ENCODE data around the gene FAM163B.

Gene FAM163B

GRCh38 chr9:133560944-133561343, 48.2 kb downstream of the FAM163B start:
- TF ChIP-seq, protein P1, sequence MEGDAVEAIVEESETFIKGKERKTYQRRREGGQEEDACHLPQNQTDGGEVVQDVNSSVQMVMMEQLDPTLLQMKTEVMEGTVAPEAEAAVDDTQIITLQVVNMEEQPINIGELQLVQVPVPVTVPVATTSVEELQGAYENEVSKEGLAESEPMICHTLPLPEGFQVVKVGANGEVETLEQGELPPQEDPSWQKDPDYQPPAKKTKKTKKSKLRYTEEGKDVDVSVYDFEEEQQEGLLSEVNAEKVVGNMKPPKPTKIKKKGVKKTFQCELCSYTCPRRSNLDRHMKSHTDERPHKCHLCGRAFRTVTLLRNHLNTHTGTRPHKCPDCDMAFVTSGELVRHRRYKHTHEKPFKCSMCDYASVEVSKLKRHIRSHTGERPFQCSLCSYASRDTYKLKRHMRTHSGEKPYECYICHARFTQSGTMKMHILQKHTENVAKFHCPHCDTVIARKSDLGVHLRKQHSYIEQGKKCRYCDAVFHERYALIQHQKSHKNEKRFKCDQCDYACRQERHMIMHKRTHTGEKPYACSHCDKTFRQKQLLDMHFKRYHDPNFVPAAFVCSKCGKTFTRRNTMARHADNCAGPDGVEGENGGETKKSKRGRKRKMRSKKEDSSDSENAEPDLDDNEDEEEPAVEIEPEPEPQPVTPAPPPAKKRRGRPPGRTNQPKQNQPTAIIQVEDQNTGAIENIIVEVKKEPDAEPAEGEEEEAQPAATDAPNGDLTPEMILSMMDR (IDR thresholded peaks at IDR 0.05; ENCODE audit: insufficient read depth, low read length, missing control alignments): no peak
- CTCF ChIA-PET: no interaction called here
- H3K4me3 ChIP-seq (ENCODE audit: low read depth, low read length): no peak overlapping the region
- no peak for DNase-seq (ENCODE audit: low read depth, low spot score)
- POLR2A ChIA-PET: no interaction called here

GRCh38 chr9:133560311-133560710, 48.9 kb downstream of the FAM163B start:
- TF ChIP-seq, protein P1 (IDR thresholded peaks at IDR 0.05; ENCODE audit: insufficient read depth, low read length, missing control alignments): no peak
- POLR2A ChIA-PET: no interaction called here
- H3K4me3 ChIP-seq (ENCODE audit: low read depth, low read length): no peak overlapping the region
- CTCF ChIA-PET: no interaction called here
- no peak for DNase-seq (ENCODE audit: low read depth, low spot score)

GRCh38 chr9:133558191-133559126, 50.7 kb downstream of the FAM163B start:
- CTCF ChIA-PET: interaction anchor here (1.5 kb wide), 1 partner anchor 10 kb away, joined by 3 read pairs; no protein-coding TSS in a partner anchor
- DNase-seq (ENCODE audit: low read depth, low spot score): peak; percentile 10

DNA sequence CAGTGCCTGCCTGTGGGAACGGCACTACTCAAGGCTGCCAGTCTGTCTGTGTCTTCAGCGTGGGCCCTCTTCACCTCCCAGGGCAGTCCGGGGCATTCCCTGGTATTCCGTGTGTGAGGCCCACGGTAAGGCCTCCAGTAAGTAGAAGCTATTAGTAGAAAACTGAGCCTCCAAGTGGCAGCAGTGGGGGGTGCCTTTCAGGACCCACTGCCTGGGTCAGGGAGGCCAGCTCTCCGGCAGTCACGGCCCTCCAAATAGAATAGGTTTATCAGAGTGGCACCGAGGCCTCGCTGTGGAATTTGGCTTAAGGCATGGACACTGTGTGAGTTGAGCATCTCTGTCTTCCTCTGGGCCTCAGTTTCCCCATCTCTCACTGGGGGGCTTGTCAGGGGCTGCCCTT, 51.6 kb downstream of the FAM163B start:
- DNase-seq (ENCODE audit: low read depth, low spot score): no peak
- POLR2A ChIA-PET: no interaction called here
- CTCF ChIA-PET: interaction anchor here (1.5 kb wide), 1 partner anchor 11 kb away, joined by 3 read pairs; no protein-coding TSS in a partner anchor
- TF ChIP-seq, protein P1 (IDR thresholded peaks at IDR 0.05; ENCODE audit: insufficient read depth, low read length, missing control alignments): no peak
- H3K4me3 ChIP-seq (ENCODE audit: low read depth, low read length): no peak overlapping the region

More at GRCh38 chr9:133558191-133559126, 50.7 kb downstream of the FAM163B start:
- POLR2A ChIA-PET: no interaction called here
- TF ChIP-seq, protein P1 (IDR thresholded peaks at IDR 0.05; ENCODE audit: insufficient read depth, low read length, missing control alignments): no peak
- peak overlapping the region; percentile 25 for H3K4me3 ChIP-seq (ENCODE audit: low read depth, low read length)

DNA sequence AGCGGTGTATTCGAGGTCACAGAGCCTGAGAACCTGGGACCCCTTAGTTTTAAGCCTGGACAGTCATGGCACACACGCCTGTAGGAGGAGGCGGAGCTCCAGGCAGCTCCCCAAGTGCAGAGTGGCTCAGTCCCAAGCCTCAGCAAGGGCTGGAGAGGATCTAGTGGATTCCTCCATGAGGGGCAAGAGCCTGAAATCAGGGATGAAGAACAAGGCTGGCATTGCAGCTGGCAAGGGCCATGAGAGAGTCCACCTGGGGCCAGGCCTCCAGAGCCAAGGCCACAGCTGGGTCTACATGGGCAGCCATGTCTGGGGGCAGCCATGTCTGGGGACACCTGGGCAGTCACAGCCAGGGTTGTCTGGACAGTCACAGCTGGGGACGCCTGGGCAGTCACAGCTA, 52.8 kb downstream of the FAM163B start:
- no peak overlapping the region for H3K4me3 ChIP-seq (ENCODE audit: low read depth, low read length)
- CTCF ChIA-PET: no interaction called here
- DNase-seq (ENCODE audit: low read depth, low spot score): no peak
- POLR2A ChIA-PET: no interaction called here
- TF ChIP-seq, protein P1 (IDR thresholded peaks at IDR 0.05; ENCODE audit: insufficient read depth, low read length, missing control alignments): no peak

- ChIA-PET CTCF (no interaction called here), POLR2A (no interaction called here)
- H3K4me3 ChIP-seq (ENCODE audit: low read depth, low read length): no peak overlapping the region
- TF ChIP-seq, protein P1 (IDR thresholded peaks at IDR 0.05; ENCODE audit: insufficient read depth, low read length, missing control alignments): no peak
- DNase-seq (ENCODE audit: low read depth, low spot score): no peak
Measured at GRCh38 chr9:133554729-133555128, 54.5 kb downstream of the FAM163B start.

Data from AG04449 (cell line).